HepG2 (cell line): ENCODE data around the gene C1orf35. TPM values are rescaled to one million over a fixed set of nuclear protein-coding genes. Genes with fewer than 3 reads are reported as not detected.
A peak's percentile ranks its signal among the peaks of the same experiment; 100 is the strongest.

ENCODE experiments used
- KAT2B ChIP-seq: fragments of 150-350 bp; IDR thresholded peaks from 2 replicates; pipeline ENCODE4 v1.6.1; 2014; ENCODE audit warnings: low read depth, low read length, borderline replicate concordance
- MAFF ChIP-seq: IDR thresholded peaks from 2 replicates; pipeline ENCODE4 v1.6.1; 2011; ENCODE audit warnings: low read depth, low read length, improper control_type of control experiment
- PAX8 ChIP-seq: sonication (generic); formaldehyde crosslinking; IDR thresholded peaks from 2 replicates; pipeline ENCODE4 v1.8.0; 2022; ENCODE audit warnings: mild to moderate bottlenecking, missing genetic modification reagents, borderline replicate concordance
- STAT6 ChIP-seq: sonication (generic); formaldehyde crosslinking; IDR thresholded peaks from 2 replicates; pipeline ENCODE4 v1.4.0; 2020; ENCODE audit warnings: missing genetic modification reagents, mild to moderate bottlenecking, borderline replicate concordance
- TCF7L2 ChIP-seq: IDR thresholded peaks from 2 replicates; pipeline ENCODE4 v1.6.1; 2011; ENCODE audit warnings: mild to moderate bottlenecking, low read depth, low read length, moderate library complexity
- THAP7 ChIP-seq: sonication (generic); formaldehyde crosslinking; IDR thresholded peaks from 2 replicates; pipeline ENCODE4 v1.8.1; 2023; ENCODE audit warnings: mild to moderate bottlenecking, missing genetic modification reagents
- ZC3H13 ChIP-seq: sonication (generic); formaldehyde crosslinking; IDR thresholded peaks from 2 replicates; pipeline ENCODE4 v1.8.1; 2023; ENCODE audit warnings: mild to moderate bottlenecking, missing genetic modification reagents, moderate library complexity
- ZNF292 ChIP-seq: sonication (generic); formaldehyde crosslinking; IDR thresholded peaks from 2 replicates; pipeline ENCODE4 v1.8.1; 2022; ENCODE audit warnings: mild to moderate bottlenecking, low read depth, missing genetic modification reagents, borderline replicate concordance
- ZNF552 ChIP-seq: sonication (generic); formaldehyde crosslinking; IDR thresholded peaks from 2 replicates; pipeline ENCODE4 v1.9.0; 2022; ENCODE audit warnings: missing genetic modification reagents, mild to moderate bottlenecking, borderline replicate concordance
- ZNF780A ChIP-seq: sonication (generic); formaldehyde crosslinking; IDR thresholded peaks from 2 replicates; pipeline ENCODE4 v1.8.0; 2022; ENCODE audit warnings: mild to moderate bottlenecking, missing genetic modification reagents, moderate library complexity
- polyA plus RNA-seq, 8 experiments: library from polyadenylated mRNA; depleted of rRNA in 3 of 8; stranded (reverse) in 7 of 8; unstranded in 1 of 8; fragments of >200 nt; fragmentation: Illumina TruSeq in 4 of 8; extraction: Trizol in 4 of 8; gene quantifications; 2 replicates each; pipeline versions ENCODE4 v1.2.1 to v1.2.3, GENCODE V29; 2011 to 2016; ENCODE audit warnings: low read depth in 4 of 8, missing spikeins in 1 of 8, mixed read lengths in 1 of 8; ENCODE audit not compliant: insufficient read depth in 1 of 8
- total RNA-seq, 5 experiments: library from RNA; depleted of rRNA; stranded (reverse); fragments of >200 nt; fragmentation: Illumina TruSeq; extraction: Trizol; gene quantifications; 2 replicates each; pipeline ENCODE4 v1.2.3, GENCODE V29; 2016; ENCODE audit warnings: low read depth in 1 of 5
- TF ChIP-seq, protein P1 (sequence below): sonication (generic); formaldehyde crosslinking; IDR thresholded peaks from 2 replicates; pipeline ENCODE4 v1.4.0; 2020; ENCODE audit warnings: mild to moderate bottlenecking, missing genetic modification reagents
- TF ChIP-seq, protein P2 (sequence below): sonication (generic); formaldehyde crosslinking; IDR thresholded peaks from 2 replicates; pipeline ENCODE4 v1.4.0; 2020; ENCODE audit warnings: mild to moderate bottlenecking, missing genetic modification reagents
- TF ChIP-seq, protein P3 (sequence below): sonication (generic); formaldehyde crosslinking; IDR thresholded peaks from 2 replicates; pipeline ENCODE4 v1.5.0; 2020; ENCODE audit warnings: missing genetic modification reagents, mild to moderate bottlenecking, borderline replicate concordance
- TF ChIP-seq, protein P4 (sequence below): IDR thresholded peaks from 2 replicates; pipeline ENCODE4 v1.6.1; 2016; ENCODE audit warnings: missing compliant biosample characterization, missing genetic modification reagents, borderline replicate concordance
- TF ChIP-seq, protein P5 (sequence below): IDR thresholded peaks from 2 replicates; pipeline ENCODE4 v1.6.1; 2012; ENCODE audit warnings: low read length, improper control_type of control experiment

The C1orf35 gene
- total and polyA plus RNA-seq, 2 of the 13 experiments (the other 11 are each of a cell fraction or from before 2014, with no cell fraction given) = 8.1 to 19.3 TPM

DNA sequence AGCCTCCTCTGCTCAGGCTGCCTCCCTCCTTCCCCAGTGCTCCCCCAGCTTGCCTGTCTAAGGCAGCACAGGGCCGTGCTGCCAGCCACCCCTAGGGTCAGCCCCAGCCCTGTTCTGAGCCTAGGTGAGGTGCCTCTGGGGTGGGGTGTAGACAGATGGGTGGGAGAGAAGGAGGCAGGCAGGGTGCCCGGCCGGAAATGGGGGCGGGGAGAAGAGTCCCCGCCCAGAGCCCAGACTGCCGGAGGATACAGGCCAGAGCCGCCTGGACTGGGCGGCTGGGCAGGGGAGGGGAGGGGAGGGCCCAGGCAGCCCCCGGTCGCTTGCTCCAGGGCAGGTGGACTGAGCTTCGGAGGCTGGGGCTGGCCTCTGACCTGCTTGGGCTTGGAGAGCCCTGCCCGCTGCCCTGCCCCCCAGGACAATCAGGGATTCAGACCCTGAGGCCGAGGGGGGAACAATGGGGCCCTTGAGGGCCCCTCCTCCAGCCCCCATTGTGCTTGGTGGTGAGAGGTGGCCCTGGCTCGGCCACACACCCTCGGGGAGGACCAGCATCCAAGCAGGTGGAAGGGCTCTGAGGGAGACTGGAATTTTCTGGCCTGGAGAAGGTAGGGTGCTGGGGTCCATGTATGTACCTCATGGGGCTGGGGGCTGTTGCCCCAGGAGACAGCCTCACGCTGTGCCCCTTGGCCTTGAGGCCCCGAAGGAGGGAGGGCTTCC lies 46.4 kb upstream of the C1orf35 start, which contains the start of gene GJC2 (continued):
- TF ChIP-seq, protein P1, sequence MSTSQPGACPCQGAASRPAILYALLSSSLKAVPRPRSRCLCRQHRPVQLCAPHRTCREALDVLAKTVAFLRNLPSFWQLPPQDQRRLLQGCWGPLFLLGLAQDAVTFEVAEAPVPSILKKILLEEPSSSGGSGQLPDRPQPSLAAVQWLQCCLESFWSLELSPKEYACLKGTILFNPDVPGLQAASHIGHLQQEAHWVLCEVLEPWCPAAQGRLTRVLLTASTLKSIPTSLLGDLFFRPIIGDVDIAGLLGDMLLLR (CRISPR knock-in tag) = no peak
- TF ChIP-seq PAX8 (CRISPR knock-in tag) = no peak; the same call in 1 of the 2 replicates
- no peak for TF ChIP-seq ZNF780A (CRISPR knock-in tag)
- no peak for TF ChIP-seq ZNF552 (CRISPR knock-in tag)
- TF ChIP-seq, protein P2, sequence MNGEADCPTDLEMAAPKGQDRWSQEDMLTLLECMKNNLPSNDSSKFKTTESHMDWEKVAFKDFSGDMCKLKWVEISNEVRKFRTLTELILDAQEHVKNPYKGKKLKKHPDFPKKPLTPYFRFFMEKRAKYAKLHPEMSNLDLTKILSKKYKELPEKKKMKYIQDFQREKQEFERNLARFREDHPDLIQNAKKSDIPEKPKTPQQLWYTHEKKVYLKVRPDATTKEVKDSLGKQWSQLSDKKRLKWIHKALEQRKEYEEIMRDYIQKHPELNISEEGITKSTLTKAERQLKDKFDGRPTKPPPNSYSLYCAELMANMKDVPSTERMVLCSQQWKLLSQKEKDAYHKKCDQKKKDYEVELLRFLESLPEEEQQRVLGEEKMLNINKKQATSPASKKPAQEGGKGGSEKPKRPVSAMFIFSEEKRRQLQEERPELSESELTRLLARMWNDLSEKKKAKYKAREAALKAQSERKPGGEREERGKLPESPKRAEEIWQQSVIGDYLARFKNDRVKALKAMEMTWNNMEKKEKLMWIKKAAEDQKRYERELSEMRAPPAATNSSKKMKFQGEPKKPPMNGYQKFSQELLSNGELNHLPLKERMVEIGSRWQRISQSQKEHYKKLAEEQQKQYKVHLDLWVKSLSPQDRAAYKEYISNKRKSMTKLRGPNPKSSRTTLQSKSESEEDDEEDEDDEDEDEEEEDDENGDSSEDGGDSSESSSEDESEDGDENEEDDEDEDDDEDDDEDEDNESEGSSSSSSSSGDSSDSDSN (CRISPR knock-in tag) = peak; percentile 48; the same call in 1 of the 2 replicates
- TF ChIP-seq, protein P3, sequence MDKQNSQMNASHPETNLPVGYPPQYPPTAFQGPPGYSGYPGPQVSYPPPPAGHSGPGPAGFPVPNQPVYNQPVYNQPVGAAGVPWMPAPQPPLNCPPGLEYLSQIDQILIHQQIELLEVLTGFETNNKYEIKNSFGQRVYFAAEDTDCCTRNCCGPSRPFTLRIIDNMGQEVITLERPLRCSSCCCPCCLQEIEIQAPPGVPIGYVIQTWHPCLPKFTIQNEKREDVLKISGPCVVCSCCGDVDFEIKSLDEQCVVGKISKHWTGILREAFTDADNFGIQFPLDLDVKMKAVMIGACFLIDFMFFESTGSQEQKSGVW (CRISPR knock-in tag) = no peak
- TF ChIP-seq, protein P4, sequence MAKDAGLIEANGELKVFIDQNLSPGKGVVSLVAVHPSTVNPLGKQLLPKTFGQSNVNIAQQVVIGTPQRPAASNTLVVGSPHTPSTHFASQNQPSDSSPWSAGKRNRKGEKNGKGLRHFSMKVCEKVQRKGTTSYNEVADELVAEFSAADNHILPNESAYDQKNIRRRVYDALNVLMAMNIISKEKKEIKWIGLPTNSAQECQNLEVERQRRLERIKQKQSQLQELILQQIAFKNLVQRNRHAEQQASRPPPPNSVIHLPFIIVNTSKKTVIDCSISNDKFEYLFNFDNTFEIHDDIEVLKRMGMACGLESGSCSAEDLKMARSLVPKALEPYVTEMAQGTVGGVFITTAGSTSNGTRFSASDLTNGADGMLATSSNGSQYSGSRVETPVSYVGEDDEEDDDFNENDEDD = peak; percentile 27; the same call in 1 of the 2 replicates
- TF ChIP-seq ZNF292 (CRISPR knock-in tag) = no peak
- TF ChIP-seq STAT6 (CRISPR knock-in tag) = no peak
- 0 out of 2 replicates have a peak, but pooled peaks have one; percentile 28 for TF ChIP-seq ZC3H13 (CRISPR knock-in tag)
- TF ChIP-seq TCF7L2 = no peak
- 0 out of 2 replicates have a peak, but pooled peaks have one; percentile 29 for TF ChIP-seq THAP7
- TF ChIP-seq, protein P5, sequence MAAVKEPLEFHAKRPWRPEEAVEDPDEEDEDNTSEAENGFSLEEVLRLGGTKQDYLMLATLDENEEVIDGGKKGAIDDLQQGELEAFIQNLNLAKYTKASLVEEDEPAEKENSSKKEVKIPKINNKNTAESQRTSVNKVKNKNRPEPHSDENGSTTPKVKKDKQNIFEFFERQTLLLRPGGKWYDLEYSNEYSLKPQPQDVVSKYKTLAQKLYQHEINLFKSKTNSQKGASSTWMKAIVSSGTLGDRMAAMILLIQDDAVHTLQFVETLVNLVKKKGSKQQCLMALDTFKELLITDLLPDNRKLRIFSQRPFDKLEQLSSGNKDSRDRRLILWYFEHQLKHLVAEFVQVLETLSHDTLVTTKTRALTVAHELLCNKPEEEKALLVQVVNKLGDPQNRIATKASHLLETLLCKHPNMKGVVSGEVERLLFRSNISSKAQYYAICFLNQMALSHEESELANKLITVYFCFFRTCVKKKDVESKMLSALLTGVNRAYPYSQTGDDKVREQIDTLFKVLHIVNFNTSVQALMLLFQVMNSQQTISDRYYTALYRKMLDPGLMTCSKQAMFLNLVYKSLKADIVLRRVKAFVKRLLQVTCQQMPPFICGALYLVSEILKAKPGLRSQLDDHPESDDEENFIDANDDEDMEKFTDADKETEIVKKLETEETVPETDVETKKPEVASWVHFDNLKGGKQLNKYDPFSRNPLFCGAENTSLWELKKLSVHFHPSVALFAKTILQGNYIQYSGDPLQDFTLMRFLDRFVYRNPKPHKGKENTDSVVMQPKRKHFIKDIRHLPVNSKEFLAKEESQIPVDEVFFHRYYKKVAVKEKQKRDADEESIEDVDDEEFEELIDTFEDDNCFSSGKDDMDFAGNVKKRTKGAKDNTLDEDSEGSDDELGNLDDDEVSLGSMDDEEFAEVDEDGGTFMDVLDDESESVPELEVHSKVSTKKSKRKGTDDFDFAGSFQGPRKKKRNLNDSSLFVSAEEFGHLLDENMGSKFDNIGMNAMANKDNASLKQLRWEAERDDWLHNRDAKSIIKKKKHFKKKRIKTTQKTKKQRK = no peak
- TF ChIP-seq MAFF = no peak
- TF ChIP-seq KAT2B = no peak
